ENCODE measurements around the gene ENTPD2.
A peak's percentile ranks its signal among the peaks of the same experiment; 100 is the strongest.

ENTPD2 gene

DNA sequence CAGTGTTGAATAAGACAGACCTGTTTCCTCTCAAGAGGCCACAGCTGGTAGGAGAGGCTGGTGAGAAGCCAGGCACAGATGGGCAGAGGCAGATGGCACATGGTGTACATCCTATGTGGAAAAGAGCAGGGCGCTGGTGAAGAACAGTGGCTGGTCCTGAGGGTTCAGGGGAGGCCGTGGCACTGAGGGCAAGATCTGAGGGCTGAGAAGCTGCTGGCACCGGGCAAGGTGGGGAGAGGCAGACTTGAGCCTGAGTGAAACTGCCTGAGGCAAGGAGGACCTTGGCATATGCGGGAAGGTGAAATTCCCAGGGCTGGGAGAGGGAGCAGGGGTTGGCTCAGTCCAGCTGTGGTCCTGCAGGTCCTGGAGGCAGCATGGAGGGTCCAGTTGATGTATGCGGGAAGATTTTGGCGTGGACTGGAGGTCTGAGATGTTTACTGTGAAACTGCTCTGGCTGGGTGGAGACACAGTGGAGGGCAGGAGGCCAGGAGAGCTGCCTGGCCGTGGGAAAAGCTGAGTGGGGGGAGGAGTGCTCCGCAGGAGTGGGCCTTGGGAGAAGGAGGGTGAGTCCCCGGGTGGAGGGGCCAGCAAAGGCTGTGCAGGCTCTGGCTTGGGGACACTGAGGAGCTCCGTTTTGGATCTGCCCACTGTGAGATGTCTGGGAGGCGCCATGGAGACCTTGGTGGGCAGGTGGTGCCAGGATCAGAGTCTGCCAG lies 35.5 kb upstream of the ENTPD2 start:
- TF ChIP-seq, protein P1, sequence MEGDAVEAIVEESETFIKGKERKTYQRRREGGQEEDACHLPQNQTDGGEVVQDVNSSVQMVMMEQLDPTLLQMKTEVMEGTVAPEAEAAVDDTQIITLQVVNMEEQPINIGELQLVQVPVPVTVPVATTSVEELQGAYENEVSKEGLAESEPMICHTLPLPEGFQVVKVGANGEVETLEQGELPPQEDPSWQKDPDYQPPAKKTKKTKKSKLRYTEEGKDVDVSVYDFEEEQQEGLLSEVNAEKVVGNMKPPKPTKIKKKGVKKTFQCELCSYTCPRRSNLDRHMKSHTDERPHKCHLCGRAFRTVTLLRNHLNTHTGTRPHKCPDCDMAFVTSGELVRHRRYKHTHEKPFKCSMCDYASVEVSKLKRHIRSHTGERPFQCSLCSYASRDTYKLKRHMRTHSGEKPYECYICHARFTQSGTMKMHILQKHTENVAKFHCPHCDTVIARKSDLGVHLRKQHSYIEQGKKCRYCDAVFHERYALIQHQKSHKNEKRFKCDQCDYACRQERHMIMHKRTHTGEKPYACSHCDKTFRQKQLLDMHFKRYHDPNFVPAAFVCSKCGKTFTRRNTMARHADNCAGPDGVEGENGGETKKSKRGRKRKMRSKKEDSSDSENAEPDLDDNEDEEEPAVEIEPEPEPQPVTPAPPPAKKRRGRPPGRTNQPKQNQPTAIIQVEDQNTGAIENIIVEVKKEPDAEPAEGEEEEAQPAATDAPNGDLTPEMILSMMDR (conservative IDR thresholded peaks at IDR 0.05), result no peak
- peak overlapping the region; percentile 100; the same call in 1 of the 2 replicates for H3K27ac ChIP-seq

DNA sequence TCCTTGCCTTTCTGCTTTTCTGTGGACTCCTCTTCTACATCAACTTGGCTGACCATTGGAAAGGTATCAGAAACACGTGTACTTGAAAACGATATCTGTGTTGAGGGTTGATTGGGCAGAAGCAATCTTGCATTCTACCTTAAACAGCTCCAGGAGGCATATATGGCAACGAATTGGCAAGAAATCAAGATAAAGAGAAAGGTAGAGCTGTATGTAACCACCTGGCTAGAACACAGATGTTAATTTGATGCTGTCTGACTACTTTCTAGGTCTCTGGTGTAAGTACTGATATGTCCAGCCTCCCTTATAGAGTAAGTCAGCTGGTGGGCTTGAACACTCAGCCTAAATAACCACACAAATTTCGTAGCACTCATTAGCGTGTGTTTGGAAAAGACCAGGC lies 34.3 kb upstream of the ENTPD2 start:
- TF ChIP-seq, protein P1 (conservative IDR thresholded peaks at IDR 0.05), result no peak
- peak overlapping the region; percentile 100 for H3K27ac ChIP-seq

DNA sequence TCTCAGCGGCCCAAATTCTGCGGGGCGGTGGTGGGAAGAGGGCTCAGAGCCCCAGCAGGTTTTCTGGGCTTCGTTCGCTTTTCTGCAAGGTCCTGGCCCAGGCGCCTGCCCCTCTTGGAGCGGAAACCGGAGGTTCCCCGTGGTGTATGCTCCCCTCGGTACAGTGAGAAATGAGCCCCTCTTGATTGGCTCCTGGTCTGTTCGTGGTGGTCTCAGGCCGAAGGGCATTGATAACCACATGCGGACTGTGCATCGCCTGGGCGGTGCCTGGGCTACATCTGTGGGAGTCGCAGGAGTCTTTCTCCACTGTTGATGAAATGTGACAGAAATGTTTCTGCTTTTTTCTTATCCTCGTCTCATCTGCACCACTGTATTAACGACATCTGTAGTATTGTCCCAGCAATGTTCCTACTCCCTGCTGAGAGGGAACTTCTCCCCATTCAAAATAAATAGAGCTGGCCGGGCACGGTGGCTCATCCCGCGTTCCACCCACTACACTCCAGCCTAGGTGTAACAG lies 33.6 kb upstream of the ENTPD2 start:
- H3K27ac ChIP-seq, result peak overlapping the region; percentile 100
- TF ChIP-seq, protein P1 (conservative IDR thresholded peaks at IDR 0.05), result no peak

DNA sequence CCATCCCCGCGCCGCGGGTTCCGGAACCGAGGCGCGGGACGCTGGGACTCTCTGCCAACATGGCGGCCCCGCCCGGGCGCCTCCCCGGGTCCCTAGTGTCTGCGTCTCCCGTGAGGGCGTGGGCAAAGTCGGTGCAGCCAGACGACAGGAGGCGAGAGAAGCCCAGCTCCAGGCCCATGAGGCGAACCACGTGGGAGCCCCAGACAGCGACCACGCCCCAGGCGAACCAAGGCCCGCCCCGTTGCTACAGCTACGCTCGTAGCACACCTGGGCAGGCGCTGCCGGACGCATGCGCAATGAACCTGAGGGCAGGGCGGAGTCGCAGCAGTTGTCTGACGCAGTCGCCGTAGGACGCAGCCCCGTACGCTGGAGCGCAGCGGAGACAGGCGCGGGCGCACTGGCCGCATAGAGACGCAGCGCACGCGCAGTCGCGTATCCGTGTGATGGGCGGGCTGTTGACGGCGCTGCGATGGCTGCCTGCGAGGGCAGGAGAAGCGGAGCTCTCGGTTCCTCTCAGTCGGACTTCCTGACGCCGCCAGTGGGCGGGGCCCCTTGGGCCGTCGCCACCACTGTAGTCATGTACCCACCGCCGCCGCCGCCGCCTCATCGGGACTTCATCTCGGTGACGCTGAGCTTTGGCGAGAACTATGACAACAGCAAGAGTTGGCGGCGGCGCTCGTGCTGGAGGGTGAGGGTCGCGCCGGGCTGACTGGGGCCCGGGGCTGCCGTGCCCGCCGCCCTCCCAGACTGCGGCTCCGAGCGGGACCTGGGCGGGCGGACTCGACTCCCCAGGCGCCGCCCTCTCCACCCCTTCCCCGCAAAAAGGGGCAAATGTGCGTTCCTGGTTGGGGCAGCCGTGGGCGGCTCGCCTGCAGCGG lies 32.9 kb upstream of the ENTPD2 start, which contains the start of gene MAN1B1:
TSS of gene MAN1B1 (plus strand) at position 455 of the 878 bp plus-strand sequence. CDS start at position 470, 15 bp downstream.
- H3K27ac ChIP-seq, result peak within 1 kb of the TSS; percentile 100
- TF ChIP-seq, protein P1 (conservative IDR thresholded peaks at IDR 0.05), result no peak

DNA sequence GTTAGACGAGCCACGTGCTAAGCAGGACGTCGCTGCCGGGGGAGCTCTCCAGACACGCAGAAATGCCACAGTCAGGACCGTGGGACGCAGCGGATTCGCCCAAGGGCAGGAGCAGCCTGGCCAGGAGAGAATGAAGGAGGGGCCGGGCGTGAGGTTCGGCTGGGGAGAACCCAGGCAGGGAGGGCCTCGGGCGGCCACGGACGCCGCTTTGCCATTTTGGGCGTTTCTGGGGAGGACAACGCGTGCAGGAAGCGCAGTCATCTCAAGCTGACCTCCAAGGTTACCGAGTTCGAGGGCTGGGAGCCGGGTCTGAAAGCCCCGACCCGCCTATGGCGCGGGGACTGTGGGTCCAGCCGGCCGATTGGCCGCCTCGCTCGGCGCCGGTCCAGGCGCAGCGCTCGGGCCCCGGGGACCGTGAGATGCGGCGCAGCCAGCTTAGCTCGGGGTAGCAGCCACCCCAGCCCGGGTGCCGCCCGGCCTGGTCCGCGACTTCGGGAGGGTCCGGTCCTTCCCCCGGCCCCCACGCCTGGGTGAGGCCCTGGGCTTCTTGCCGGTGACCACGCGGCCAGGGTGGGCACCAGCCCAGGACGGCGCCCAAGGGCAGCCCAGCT lies 32.2 kb upstream of the ENTPD2 start:
- H3K27ac ChIP-seq, result peak overlapping the region; percentile 100
- TF ChIP-seq, protein P1 (conservative IDR thresholded peaks at IDR 0.05), result no peak

DNA sequence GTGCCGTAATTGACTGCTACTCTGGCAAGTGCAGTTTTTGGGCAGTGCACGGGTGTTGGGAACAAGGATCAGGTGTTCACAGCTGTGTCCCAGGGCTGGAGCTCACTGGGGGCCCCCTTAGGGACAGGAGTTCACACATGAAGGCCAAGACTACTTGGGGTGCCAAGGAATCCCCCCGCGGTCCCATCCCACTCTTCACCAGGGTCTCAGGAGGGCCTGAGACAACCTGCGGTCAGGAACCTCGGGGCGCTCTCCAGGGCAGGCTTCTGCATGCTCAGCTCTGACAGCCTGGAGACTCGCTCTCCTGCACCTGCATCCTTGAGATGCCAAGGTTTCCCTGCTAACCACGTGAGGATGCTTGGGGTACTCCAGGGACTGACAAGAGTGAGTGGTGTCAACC lies 30.7 kb upstream of the ENTPD2 start:
- peak overlapping the region; percentile 100 for H3K27ac ChIP-seq
- TF ChIP-seq, protein P1 (conservative IDR thresholded peaks at IDR 0.05), result no peak
